Ascending aorta (tissue), 2 donors: ENCODE measurements around the gene RSPH4A. TPM values are rescaled to one million over a fixed set of nuclear protein-coding genes. Genes with fewer than 3 reads are reported as not detected.

ENCODE experiments used
- DNase-seq, 2 donors: peaks; one replicate each; pipeline ENCODE4 v3.0.0-alpha.2; 2019; ENCODE audit warnings: low spot score in 2 of 2
- H3K27ac ChIP-seq, 2 donors: fragments of 200-600 bp; sonication (generic); one replicate each; pipeline ENCODE4 v1.5.1; 2016 to 2017; ENCODE audit warnings: mild to moderate bottlenecking in 1 of 2
- H3K27me3 ChIP-seq: fragments of 200-600 bp; sonication (generic); one replicate; pipeline ENCODE4 v1.5.1; 2017
- H3K36me3 ChIP-seq, 2 donors: fragments of 200-600 bp; sonication (generic); one replicate each; pipeline ENCODE4 v1.5.1; 2016
- H3K4me1 ChIP-seq, 2 donors: fragments of 200-600 bp; sonication (generic); one replicate each; pipeline ENCODE4 v1.5.1; 2016 to 2017; ENCODE audit warnings: mild to moderate bottlenecking in 1 of 2
- H3K4me3 ChIP-seq, 2 donors: fragments of 200-600 bp; sonication (generic); one replicate each; pipeline ENCODE4 v1.5.1; 2016 to 2017; ENCODE audit warnings: mild to moderate bottlenecking in 1 of 2
- H3K9me3 ChIP-seq, 2 donors: fragments of 200-600 bp; sonication (generic); one replicate each; pipeline ENCODE4 v1.5.1; 2016
- intact Hi-C: fragments of 100-400 bp; cut with DNase I; formaldehyde crosslinking; loops from one replicate; pipeline ENCODE4 v1.15.1; 2023
- total RNA-seq: library from RNA; depleted of rRNA; stranded (reverse); fragments of >200 nt; gene quantifications from one replicate; pipeline ENCODE4 v1.1.0, GENCODE V29; 2016
- TF ChIP-seq, protein P1 (sequence below), 3 experiments: fragments of 200-600 bp in 2 of 3; fragments of 450-650 bp in 1 of 3; sonication (generic) in 2 of 3; IDR thresholded peaks; one replicate each; pipeline ENCODE4 v1.5.1; 2016 to 2019; ENCODE audit warnings: antibody characterized with exemption in 3 of 3, mild to moderate bottlenecking in 1 of 3, moderate library complexity in 1 of 3

Gene RSPH4A
- total RNA-seq, 1 donor from 2014 or later, result 17.9 TPM

GRCh38 chr6:116667623-116668022 lies 51.3 kb downstream of the RSPH4A start:
- H3K4me1 ChIP-seq, result peaks cover 0 to 20% of the 10 kb centered on the region in 2 donors
- H3K4me3 ChIP-seq, result peak overlapping the region; percentile 65 to 81
- H3K27me3 ChIP-seq, result no peaks in the 10 kb centered on the region
- H3K36me3 ChIP-seq, result no peaks in the 10 kb centered on the region
- TF ChIP-seq, protein P1, sequence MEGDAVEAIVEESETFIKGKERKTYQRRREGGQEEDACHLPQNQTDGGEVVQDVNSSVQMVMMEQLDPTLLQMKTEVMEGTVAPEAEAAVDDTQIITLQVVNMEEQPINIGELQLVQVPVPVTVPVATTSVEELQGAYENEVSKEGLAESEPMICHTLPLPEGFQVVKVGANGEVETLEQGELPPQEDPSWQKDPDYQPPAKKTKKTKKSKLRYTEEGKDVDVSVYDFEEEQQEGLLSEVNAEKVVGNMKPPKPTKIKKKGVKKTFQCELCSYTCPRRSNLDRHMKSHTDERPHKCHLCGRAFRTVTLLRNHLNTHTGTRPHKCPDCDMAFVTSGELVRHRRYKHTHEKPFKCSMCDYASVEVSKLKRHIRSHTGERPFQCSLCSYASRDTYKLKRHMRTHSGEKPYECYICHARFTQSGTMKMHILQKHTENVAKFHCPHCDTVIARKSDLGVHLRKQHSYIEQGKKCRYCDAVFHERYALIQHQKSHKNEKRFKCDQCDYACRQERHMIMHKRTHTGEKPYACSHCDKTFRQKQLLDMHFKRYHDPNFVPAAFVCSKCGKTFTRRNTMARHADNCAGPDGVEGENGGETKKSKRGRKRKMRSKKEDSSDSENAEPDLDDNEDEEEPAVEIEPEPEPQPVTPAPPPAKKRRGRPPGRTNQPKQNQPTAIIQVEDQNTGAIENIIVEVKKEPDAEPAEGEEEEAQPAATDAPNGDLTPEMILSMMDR (IDR thresholded peaks at IDR 0.05), result no peak
- H3K9me3 ChIP-seq, result no peaks in the 10 kb centered on the region
- no peak for DNase-seq
- no peak overlapping the region for H3K27ac ChIP-seq
- intact Hi-C loops, result loop anchor here (5.0 to 10.0 kb wide), 2 partner anchors 95 to 393 kb away; partner anchors contain the start of genes RWDD1 and TSPYL1

GRCh38 chr6:116672306-116672705 lies 56.0 kb downstream of the RSPH4A start:
- Histone ChIP-seq H3K4me3 (no peak overlapping the region), H3K36me3 (no peaks in the 10 kb centered on the region), H3K9me3 (no peaks in the 10 kb centered on the region), H3K27ac (no peak overlapping the region), H3K4me1 (peaks cover 0 to 3% of the 10 kb centered on the region in 2 donors), H3K27me3 (no peaks in the 10 kb centered on the region)
- no peak for DNase-seq
- intact Hi-C loops, result no loop called here
- TF ChIP-seq, protein P1 (IDR thresholded peaks at IDR 0.05), result no peak

- DNase-seq, result no peak
- no peaks in the 10 kb centered on the region for H3K36me3 ChIP-seq
- no peak overlapping the region for H3K4me3 ChIP-seq
- TF ChIP-seq, protein P1 (IDR thresholded peaks at IDR 0.05), result no peak
- peaks cover 0 to 2% of the 10 kb centered on the region in 2 donors for H3K4me1 ChIP-seq
- H3K27me3 ChIP-seq, result no peaks in the 10 kb centered on the region
- intact Hi-C loops, result no loop called here
- H3K9me3 ChIP-seq, result no peaks in the 10 kb centered on the region
- H3K27ac ChIP-seq, result no peak overlapping the region
Observed at GRCh38 chr6:116676021-116676420, 59.7 kb downstream of the RSPH4A start.

DNA sequence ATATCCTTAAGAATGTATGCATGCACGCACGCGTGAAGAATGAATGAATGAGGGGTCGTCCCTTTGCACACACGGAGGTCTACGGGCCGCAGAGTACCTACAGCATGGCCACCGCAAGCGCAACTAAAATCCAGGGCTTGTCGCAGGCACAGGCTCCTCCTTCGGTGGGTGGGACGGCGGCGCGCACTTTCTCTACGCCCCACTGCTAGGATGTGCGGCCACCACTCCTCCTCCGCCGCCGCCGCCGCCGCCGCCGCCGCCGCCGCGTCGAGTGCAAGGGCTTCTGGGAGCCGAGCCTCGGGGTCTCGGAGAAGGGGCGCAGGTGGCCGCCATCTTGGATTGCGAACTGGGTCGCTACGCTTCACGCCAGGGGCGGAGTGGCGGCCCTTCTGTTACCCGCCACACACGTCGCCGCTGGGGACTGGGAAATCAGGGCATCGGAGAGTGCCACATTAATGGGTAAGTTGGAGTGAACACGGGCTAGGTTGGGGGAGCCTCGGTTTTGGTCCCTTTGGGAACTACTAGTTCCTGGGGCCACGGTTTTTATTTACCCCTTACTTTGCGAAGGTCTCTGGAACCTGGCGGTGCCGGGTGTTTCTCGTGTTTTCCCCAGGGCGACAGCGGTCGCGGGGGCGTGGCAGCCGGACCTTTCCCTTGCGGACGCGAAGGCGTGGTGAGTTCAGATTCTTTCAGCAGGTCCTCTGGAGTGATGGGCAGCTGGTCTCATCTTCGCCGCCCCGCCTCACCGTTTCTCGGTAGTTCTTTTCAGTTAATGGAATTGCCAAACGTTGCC lies 64.8 kb downstream of the RSPH4A start, which contains the start of gene KPNA5:
KPNA5 (plus strand) TSS at position 332 of the 793 bp plus-strand sequence; CDS start at position 456, 124 bp downstream.
- TF ChIP-seq, protein P1 (IDR thresholded peaks at IDR 0.05), result peak in 1 of 3 experiments; percentile 2
- Histone ChIP-seq H3K9me3 (no peaks in the 10 kb centered on the region), H3K36me3 (no peaks in the 10 kb centered on the region), H3K4me1 (peaks cover 0 to 6% of the 10 kb centered on the region in 2 donors), H3K27ac (peak within 1 kb of the TSS; percentile 83 to 92), H3K4me3 (peak within 1 kb of the TSS; percentile 66 to 87), H3K27me3 (no peaks in the 10 kb centered on the region)
- intact Hi-C loops, result loop anchor here (1.0 kb wide), 1 partner anchor 12 kb away; no protein-coding TSS in a partner anchor
- DNase-seq, result peak; percentile 68 to 94

DNA sequence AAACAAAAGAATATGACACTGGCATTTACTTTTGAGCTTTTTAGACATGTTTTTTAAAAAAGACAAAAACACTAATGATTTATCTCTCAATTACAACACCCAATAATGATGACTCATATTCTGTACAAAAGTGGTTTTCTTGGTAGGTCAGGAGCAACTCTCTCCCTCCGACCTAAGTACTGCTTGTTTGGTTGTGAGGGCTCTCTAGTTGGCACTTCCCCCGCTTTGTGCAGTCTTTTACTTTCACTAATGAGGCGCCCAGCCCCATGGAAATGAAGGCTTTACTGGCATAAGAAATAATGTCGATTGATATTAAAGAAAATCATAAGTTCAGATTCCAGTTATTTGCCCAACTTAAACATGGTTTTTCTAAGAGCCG lies 66.0 kb downstream of the RSPH4A start:
- Histone ChIP-seq H3K36me3 (no peaks in the 10 kb centered on the region), H3K27ac (peak overlapping the region in 1 of 2 donors; percentile 92), H3K9me3 (no peaks in the 10 kb centered on the region), H3K27me3 (no peaks in the 10 kb centered on the region), H3K4me3 (peak overlapping the region; percentile 66 to 87), H3K4me1 (peaks cover 0 to 6% of the 10 kb centered on the region in 2 donors)
- no peak for DNase-seq
- intact Hi-C loops, result no loop called here
- TF ChIP-seq, protein P1 (IDR thresholded peaks at IDR 0.05), result no peak

Other genes with a start within 250 kb of the RSPH4A start
- 27.6 TPM for gene DSE, start 245.5 kb upstream of the RSPH4A start, total RNA-seq
- not detected for gene CALHM6, start 155.1 kb upstream of the RSPH4A start, total RNA-seq
- 3.4 TPM for gene CALHM5, start 104.8 kb upstream of the RSPH4A start, total RNA-seq
- gene TRAPPC3L, start 70.8 kb upstream of the RSPH4A start, total RNA-seq, result not detected
- not detected for gene CALHM4, start 62.7 kb upstream of the RSPH4A start, total RNA-seq
- gene RWDD1, start 45.0 kb upstream of the RSPH4A start, total RNA-seq, result 11.0 TPM
- 0.85 TPM for gene ZUP1, start 52.3 kb downstream of the RSPH4A start, total RNA-seq
- gene KPNA5, start 64.7 kb downstream of the RSPH4A start, total RNA-seq, result 0.96 TPM
- gene FAM162B, start 149.2 kb downstream of the RSPH4A start, total RNA-seq, result not detected
- gene GPRC6A, start 212.6 kb downstream of the RSPH4A start, total RNA-seq, result not detected